Ishikawa (cell line): Measurements from ENCODE around the gene PCSK4.

Experiments
- MAX ChIP-seq: IDR thresholded peaks from 2 replicates; pipeline ENCODE4 v1.6.1; 2012
- RAD21 ChIP-seq: IDR thresholded peaks from 2 replicates; pipeline ENCODE4 v1.6.1; 2012; ENCODE audit warnings: low read depth
- YY1 ChIP-seq: IDR thresholded peaks from 2 replicates; pipeline ENCODE4 v1.6.1; 2012; ENCODE audit warnings: low read depth
- ZBTB7A ChIP-seq: IDR thresholded peaks from 2 replicates; pipeline ENCODE4 v1.6.1; 2012; ENCODE audit warnings: low read depth

DNA sequence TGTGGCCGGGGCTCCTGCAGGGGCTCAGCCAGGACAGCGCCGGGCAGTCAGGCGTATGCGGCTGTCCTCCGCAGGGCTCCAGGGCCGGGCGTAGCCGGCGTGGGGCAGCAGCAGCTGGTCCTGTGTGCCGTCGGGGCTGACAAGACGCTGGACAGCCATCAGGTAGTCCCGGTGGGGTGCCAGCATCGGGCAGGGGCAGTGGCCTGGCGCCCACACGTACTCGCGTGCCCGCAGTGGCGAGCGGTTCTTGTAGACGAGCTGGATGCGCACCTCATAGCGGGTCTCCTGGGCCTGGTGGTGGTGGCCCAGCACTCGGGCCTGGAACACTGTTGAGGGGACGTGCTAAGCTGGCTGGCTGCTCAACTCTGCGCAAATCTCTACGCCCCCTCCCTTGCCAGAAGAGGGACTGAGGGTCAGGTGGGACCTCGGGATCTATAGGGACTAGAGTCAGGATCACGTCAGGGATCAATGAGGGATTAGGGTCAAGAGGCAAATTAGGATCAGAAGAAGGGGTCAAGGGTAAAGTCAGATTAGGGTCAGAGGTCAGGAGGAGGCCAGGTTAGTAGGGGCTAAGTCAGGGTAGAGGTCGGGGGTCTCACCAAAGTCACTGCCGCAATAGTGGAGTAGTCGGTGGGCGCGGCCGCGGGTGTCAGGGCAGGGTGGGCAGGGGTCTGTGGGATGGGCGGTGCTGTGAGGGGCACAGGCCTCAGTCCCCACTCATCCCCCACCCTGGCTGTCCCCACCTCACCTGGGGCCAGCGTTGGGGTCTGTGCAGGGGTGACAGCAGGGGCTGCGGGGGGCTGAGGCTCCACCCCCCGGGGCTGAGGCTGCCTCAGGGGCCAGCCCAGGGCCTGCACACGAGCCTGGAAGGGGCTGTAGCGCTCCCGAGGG is 16.1 kb upstream of the PCSK4 start:
- TF ChIP-seq RAD21 (no peak), MAX (no peak), YY1 (no peak), ZBTB7A (no peak)
